Smooth muscle cell (in vitro differentiated cells): ENCODE data around the gene WNT2B. TPM values are rescaled to one million over a fixed set of nuclear protein-coding genes. Genes with fewer than 3 reads are reported as not detected.
"Not testable (repeated sequence)": the region's sequence is repeated elsewhere in the genome, so short reads cannot be mapped to it uniquely, and the experiment has no call there.

Source experiments
- DNase-seq: peaks from one replicate; lab custom pipeline; 2025; ENCODE audit not compliant: unreplicated experiment; lab: John Stamatoyannopoulos, UW
- H2AFZ ChIP-seq: fragments of 200-600 bp; sonication (generic); 2 replicates; pipeline ENCODE4 v1.6.0; 2016; ENCODE audit warnings: antibody characterized with exemption, low read depth, mild to moderate bottlenecking
- H3F3A ChIP-seq: fragments of 200-600 bp; sonication (generic); 2 replicates; pipeline ENCODE4 v1.6.0; 2017; ENCODE audit warnings: antibody characterized with exemption, low read depth
- H3K27ac ChIP-seq: fragments of 200-600 bp; sonication (generic); 2 replicates; pipeline ENCODE4 v1.5.1; 2016; ENCODE audit warnings: low read depth, mild to moderate bottlenecking
- H3K27me3 ChIP-seq: fragments of 200-600 bp; sonication (generic); 2 replicates; pipeline ENCODE4 v1.6.1; 2016; ENCODE audit warnings: low read depth, mild to moderate bottlenecking
- H3K36me3 ChIP-seq: fragments of 200-600 bp; sonication (generic); 2 replicates; pipeline ENCODE4 v1.5.1; 2016; ENCODE audit warnings: low read depth
- H3K4me1 ChIP-seq: fragments of 200-600 bp; sonication (generic); 2 replicates; pipeline ENCODE4 v1.5.1; 2016; ENCODE audit warnings: low read depth
- H3K4me2 ChIP-seq: fragments of 200-600 bp; sonication (generic); 2 replicates; pipeline ENCODE4 v1.6.0; 2016; ENCODE audit warnings: mild to moderate bottlenecking
- H3K4me3 ChIP-seq: fragments of 200-600 bp; sonication (generic); 2 replicates; pipeline ENCODE4 v1.5.1; 2016; ENCODE audit warnings: mild to moderate bottlenecking
- H3K79me2 ChIP-seq: fragments of 200-600 bp; sonication (generic); 2 replicates; pipeline ENCODE4 v1.6.0; 2016; ENCODE audit warnings: low read depth, mild to moderate bottlenecking
- H3K9ac ChIP-seq: fragments of 200-600 bp; sonication (generic); 2 replicates; pipeline ENCODE4 v1.6.0; 2016; ENCODE audit warnings: low read depth
- H3K9me3 ChIP-seq: fragments of 200-600 bp; sonication (generic); replicated peaks from 2 replicates; pipeline ENCODE4 v1.5.1; 2016; ENCODE audit warnings: low read depth
- H4K20me1 ChIP-seq: fragments of 200-600 bp; sonication (generic); 2 replicates; pipeline ENCODE4 v1.6.0; 2016; ENCODE audit warnings: low read depth
- CTCF ChIP-seq: fragments of 200-600 bp; sonication (generic); IDR thresholded peaks from 2 replicates; pipeline ENCODE4 v1.5.1; 2017; ENCODE audit warnings: borderline replicate concordance, mild to moderate bottlenecking, antibody characterized with exemption; ENCODE audit not compliant: insufficient read depth, poor library complexity, severe bottlenecking
- WGBS: methylation state at CpG from one replicate; pipeline ENCODE4 v1.1.7; 2016; ENCODE audit warnings: low lambda C conversion rate; 5-methylcytosine and 5-hydroxymethylcytosine counted together
- polyA plus RNA-seq: library from polyadenylated mRNA; unstranded; fragments of >200 nt; fragmentation: Nextera tagmentation; extraction: Ambion mirVana; gene quantifications from 2 replicates; pipeline ENCODE4 v1.2.1, GENCODE V29; 2016
- total RNA-seq: library from RNA; depleted of rRNA; stranded (reverse); fragments of >200 nt; gene quantifications from 2 replicates; pipeline ENCODE4 v1.2.3, GENCODE V29; 2014

Gene WNT2B
- total and polyA plus RNA-seq, 2 experiments from 2014 or later = 0.41 to 1.8 TPM

GRCh38 chr1:112462953-112463279 lies 45.8 kb upstream of the WNT2B start:
- Histone ChIP-seq H3K9me3 (no peaks in the 10 kb centered on the region), H3K9ac (no peak overlapping the region), H3K36me3 (peaks cover 2% of the 10 kb centered on the region), H4K20me1 (peaks cover 9% of the 10 kb centered on the region), H3K27ac (peak overlapping the region; percentile 53), H3K79me2 (no peaks in the 10 kb centered on the region), H3K4me1 (peaks cover 13% of the 10 kb centered on the region), H3K4me3 (no peak overlapping the region), H3K4me2 (no peak overlapping the region), H3F3A (peaks cover 25% of the 10 kb centered on the region), H2AFZ (no peak overlapping the region), H3K27me3 (no peaks in the 10 kb centered on the region)
- DNase-seq = no peak
- TF ChIP-seq CTCF = no peak
- 91% methylated on average over 1 of the region's 1 CpG for WGBS

- Histone ChIP-seq H4K20me1 (peaks cover 4% of the 10 kb centered on the region), H3K4me1 (peaks cover 13% of the 10 kb centered on the region), H3K79me2 (no peaks in the 10 kb centered on the region), H3K9ac (no peak overlapping the region), H3K36me3 (no peaks in the 10 kb centered on the region), H3K4me2 (no peak overlapping the region), H3K9me3 (no peaks in the 10 kb centered on the region), H2AFZ (no peak overlapping the region), H3K27ac (peak overlapping the region; percentile 65), H3K4me3 (no peak overlapping the region), H3K27me3 (no peaks in the 10 kb centered on the region), H3F3A (peaks cover 18% of the 10 kb centered on the region)
- no peak for TF ChIP-seq CTCF
- 68% methylated on average over 4 of the region's 4 CpGs for WGBS
- no peak for DNase-seq
These were observed 44.3 kb upstream of the WNT2B start for GRCh38 chr1:112464501-112464900.

GRCh38 chr1:112465122-112465521 lies 43.6 kb upstream of the WNT2B start:
- Histone ChIP-seq H3K27me3 (no peaks in the 10 kb centered on the region), H3K9me3 (no peaks in the 10 kb centered on the region), H3K27ac (peak overlapping the region; percentile 65), H3K4me2 (peak overlapping the region; percentile 83), H3K36me3 (no peaks in the 10 kb centered on the region), H3K4me1 (peaks cover 13% of the 10 kb centered on the region), H3K4me3 (no peak overlapping the region), H3K79me2 (no peaks in the 10 kb centered on the region), H2AFZ (no peak overlapping the region), H4K20me1 (no peaks in the 10 kb centered on the region), H3F3A (peaks cover 16% of the 10 kb centered on the region), H3K9ac (no peak overlapping the region)
- no peak for TF ChIP-seq CTCF
- WGBS = 48% methylated on average over 3 of the region's 5 CpGs
- DNase-seq = no peak

DNA sequence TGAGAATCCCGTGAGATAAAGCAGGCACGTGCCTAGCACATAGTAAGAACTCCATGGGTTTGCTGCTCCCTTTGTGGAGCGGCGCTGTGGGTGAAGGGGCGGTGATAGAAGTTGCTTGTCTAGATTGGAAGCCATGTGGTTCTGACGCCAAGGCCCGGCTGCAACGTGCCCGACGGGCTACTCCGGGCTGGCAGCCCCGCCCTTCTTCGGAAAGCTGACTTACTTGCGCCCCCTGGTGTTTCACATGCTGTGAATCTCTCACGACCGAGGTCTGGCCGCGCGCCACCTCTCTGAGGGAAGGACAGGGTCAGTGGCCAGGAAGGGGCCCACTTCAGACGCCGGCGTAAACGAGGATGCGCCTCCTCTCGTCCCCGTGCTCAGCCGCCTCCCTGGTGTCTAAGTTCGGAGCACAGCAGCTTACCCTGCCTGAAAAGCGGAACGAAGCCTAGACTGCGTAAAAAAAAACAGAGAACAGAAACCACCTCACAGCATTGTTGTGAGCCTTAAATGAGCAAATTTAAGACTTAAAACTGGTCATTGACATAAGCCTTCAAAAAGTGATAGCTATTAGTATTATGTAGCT lies 42.6 kb upstream of the WNT2B start:
- peaks cover 16% of the 10 kb centered on the region for H3F3A ChIP-seq
- peaks cover 12% of the 10 kb centered on the region for H3K4me1 ChIP-seq
- H4K20me1 ChIP-seq = no peaks in the 10 kb centered on the region
- peak; percentile 78 for DNase-seq
- H3K79me2 ChIP-seq = no peaks in the 10 kb centered on the region
- no peaks in the 10 kb centered on the region for H3K27me3 ChIP-seq
- H3K36me3 ChIP-seq = no peaks in the 10 kb centered on the region
- peak overlapping the region; percentile 59 for H3K9ac ChIP-seq
- H3K9me3 ChIP-seq = no peaks in the 10 kb centered on the region
- 5% methylated on average over 31 of the region's 31 CpGs for WGBS
- H2AFZ ChIP-seq = no peak overlapping the region
- peak; percentile 76 for TF ChIP-seq CTCF
- H3K27ac ChIP-seq = peak overlapping the region; percentile 65
- peak overlapping the region; percentile 46 for H3K4me3 ChIP-seq
- H3K4me2 ChIP-seq = peak overlapping the region; percentile 83

GRCh38 chr1:112470324-112470723 lies 38.4 kb upstream of the WNT2B start:
- not testable (repeated sequence) for H3K79me2 ChIP-seq, H4K20me1 ChIP-seq, H3K4me1 ChIP-seq, H3F3A ChIP-seq, H3K36me3 ChIP-seq, H3K9me3 ChIP-seq, H3K27me3 ChIP-seq, H3K4me2 ChIP-seq, H3K9ac ChIP-seq, DNase-seq, H3K27ac ChIP-seq, H3K4me3 ChIP-seq, H2AFZ ChIP-seq
- WGBS = 79% methylated on average over 7 of the region's 7 CpGs
